Thyroid gland (tissue), 4 donors: Measurements from ENCODE around the gene AGBL3.

Experiments used
- POLR2A ChIP-seq, 2 donors: fragments of 450-650 bp; IDR thresholded peaks; one replicate each; pipeline ENCODE4 v1.6.1; 2017; ENCODE audit warnings: antibody characterized with exemption in 2 of 2, mild to moderate bottlenecking in 2 of 2, moderate library complexity in 1 of 2
- TF ChIP-seq, protein P1 (sequence below), 6 experiments: fragments of 200-600 bp in 3 of 6; fragments of 450-650 bp in 3 of 6; sonication (generic) in 3 of 6; IDR thresholded peaks; one replicate each; pipeline ENCODE4 v1.5.1; 2016 to 2019; ENCODE audit warnings: antibody characterized with exemption in 6 of 6, mild to moderate bottlenecking in 2 of 6, inconsistent platforms in 1 of 6, moderate library complexity in 1 of 6

GRCh38 chr7:135165862-135166261 lies 179.6 kb downstream of the AGBL3 start:
- TF ChIP-seq, protein P1, sequence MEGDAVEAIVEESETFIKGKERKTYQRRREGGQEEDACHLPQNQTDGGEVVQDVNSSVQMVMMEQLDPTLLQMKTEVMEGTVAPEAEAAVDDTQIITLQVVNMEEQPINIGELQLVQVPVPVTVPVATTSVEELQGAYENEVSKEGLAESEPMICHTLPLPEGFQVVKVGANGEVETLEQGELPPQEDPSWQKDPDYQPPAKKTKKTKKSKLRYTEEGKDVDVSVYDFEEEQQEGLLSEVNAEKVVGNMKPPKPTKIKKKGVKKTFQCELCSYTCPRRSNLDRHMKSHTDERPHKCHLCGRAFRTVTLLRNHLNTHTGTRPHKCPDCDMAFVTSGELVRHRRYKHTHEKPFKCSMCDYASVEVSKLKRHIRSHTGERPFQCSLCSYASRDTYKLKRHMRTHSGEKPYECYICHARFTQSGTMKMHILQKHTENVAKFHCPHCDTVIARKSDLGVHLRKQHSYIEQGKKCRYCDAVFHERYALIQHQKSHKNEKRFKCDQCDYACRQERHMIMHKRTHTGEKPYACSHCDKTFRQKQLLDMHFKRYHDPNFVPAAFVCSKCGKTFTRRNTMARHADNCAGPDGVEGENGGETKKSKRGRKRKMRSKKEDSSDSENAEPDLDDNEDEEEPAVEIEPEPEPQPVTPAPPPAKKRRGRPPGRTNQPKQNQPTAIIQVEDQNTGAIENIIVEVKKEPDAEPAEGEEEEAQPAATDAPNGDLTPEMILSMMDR (IDR thresholded peaks at IDR 0.05): no peak
- TF ChIP-seq POLR2A (IDR thresholded peaks at IDR 0.05): no peak
